ENCODE measurements around the gene IPCEF1. TPM values are rescaled to one million over a fixed set of nuclear protein-coding genes. Genes with fewer than 3 reads are reported as not detected.
"Not testable (repeated sequence)": the region's sequence is repeated elsewhere in the genome, so short reads cannot be mapped to it uniquely, and the experiment has no call there.

The IPCEF1 gene
- total and polyA plus RNA-seq, 2 donors (not counting 3 experiments of a cell fraction or from before 2014, with no cell fraction given): 0.01 to 0.51 TPM

DNA sequence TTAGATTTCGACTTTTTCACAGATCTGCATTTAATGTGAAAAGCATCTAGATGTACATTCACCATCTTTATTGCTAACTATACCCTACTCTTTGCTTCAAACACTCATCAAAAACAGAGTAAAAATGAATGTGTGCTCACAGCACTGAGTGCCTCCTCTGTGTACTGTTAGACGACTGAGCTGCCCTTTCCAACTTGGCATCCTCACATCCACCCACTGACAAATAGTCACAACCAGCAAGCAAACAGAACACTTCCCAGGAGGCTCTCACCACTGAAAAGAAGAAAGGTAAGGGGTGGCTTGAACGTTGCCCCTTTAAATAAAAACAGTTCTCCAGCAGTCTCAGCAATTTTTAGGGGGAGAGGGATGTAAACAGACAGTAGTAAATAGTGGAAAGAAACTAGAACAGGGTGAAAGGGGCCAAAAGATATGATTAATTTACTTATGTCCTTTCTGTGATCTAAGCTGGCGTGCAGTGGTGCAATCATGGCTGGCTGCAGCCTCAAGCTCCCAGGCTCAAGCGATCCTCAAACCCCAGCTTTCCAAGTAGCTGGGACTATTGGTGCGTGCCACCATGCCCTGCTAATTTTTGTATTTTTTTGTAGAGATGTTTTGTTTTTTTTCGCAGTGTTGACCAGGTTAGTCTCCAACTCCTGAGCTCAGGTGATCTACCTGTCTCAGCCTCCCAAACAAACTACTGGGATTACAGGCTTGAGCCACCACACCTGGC is 48.7 kb downstream of the IPCEF1 start:
- Histone ChIP-seq H3K9me3 (replicated peaks; ENCODE audit: control insufficient read depth, insufficient read depth, low read length) (no peaks in the 10 kb centered on the region), H3K36me3 (ENCODE audit: control insufficient read depth in 2 of 2, extremely low read depth in 1 of 2, insufficient read depth in 2 of 2, low read length in 2 of 2) (no peaks in the 10 kb centered on the region), H3K9me1 (replicated peaks; ENCODE audit: control insufficient read depth, extremely low read depth, insufficient read depth, low read length) (no peaks in the 10 kb centered on the region), H3K27ac (ENCODE audit: insufficient read depth, low read depth, low read length) (no peak overlapping the region), H4K20me1 (replicated peaks; ENCODE audit: control insufficient read depth, extremely low read depth, insufficient read depth, low read length) (no peaks in the 10 kb centered on the region), H3K27me3 (ENCODE audit: control insufficient read depth in 2 of 2, insufficient read depth in 2 of 2, low read length in 2 of 2) (no peaks in the 10 kb centered on the region), H3K4me2 (ENCODE audit: insufficient read depth, low read length) (no peak overlapping the region), H3K9ac (replicated peaks; ENCODE audit: extremely low read depth, insufficient read depth, low read length) (no peak overlapping the region), H3K4me3 (replicated peaks in 1 of 3; ENCODE audit: insufficient read depth in 1 of 3, low read depth in 1 of 3, low read length in 3 of 3) (no peak overlapping the region), H3K79me2 (ENCODE audit: control insufficient read depth, insufficient read depth, low read length) (no peaks in the 10 kb centered on the region), H2AFZ (ENCODE audit: low read depth, low read length) (no peak overlapping the region), H3K4me1 (ENCODE audit: control insufficient read depth, extremely low read depth, insufficient read depth, low read length) (peaks cover 2% of the 10 kb centered on the region)
- POLR2A ChIA-PET: interaction anchor here (0.6 kb wide), 1 partner anchor 91 kb away, joined by 3 read pairs; no protein-coding TSS in a partner anchor
- intact Hi-C loops (cut with micrococcal nuclease): no loop called here
- DNase-seq (ENCODE audit: low read depth, low spot score) (no peak), FAIRE-seq (no peak)
- no TSS peak for BruUV-seq (replicated peaks)
- TF ChIP-seq MYC (IDR thresholded peaks at IDR 0.05; ENCODE audit: low read depth, low read length) (no peak), POLR2AphosphoS5 (IDR thresholded peaks at IDR 0.05; ENCODE audit: insufficient read depth, low read depth, low read length) (no peak), JUN (IDR thresholded peaks at IDR 0.05; ENCODE audit: borderline replicate concordance, insufficient read depth, insufficient read length, low read depth) (no peak), GATA2 (IDR thresholded peaks at IDR 0.05; ENCODE audit: insufficient read depth, insufficient read length, low read depth, low read length) (no peak)
- TF ChIP-seq, protein P1, sequence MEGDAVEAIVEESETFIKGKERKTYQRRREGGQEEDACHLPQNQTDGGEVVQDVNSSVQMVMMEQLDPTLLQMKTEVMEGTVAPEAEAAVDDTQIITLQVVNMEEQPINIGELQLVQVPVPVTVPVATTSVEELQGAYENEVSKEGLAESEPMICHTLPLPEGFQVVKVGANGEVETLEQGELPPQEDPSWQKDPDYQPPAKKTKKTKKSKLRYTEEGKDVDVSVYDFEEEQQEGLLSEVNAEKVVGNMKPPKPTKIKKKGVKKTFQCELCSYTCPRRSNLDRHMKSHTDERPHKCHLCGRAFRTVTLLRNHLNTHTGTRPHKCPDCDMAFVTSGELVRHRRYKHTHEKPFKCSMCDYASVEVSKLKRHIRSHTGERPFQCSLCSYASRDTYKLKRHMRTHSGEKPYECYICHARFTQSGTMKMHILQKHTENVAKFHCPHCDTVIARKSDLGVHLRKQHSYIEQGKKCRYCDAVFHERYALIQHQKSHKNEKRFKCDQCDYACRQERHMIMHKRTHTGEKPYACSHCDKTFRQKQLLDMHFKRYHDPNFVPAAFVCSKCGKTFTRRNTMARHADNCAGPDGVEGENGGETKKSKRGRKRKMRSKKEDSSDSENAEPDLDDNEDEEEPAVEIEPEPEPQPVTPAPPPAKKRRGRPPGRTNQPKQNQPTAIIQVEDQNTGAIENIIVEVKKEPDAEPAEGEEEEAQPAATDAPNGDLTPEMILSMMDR (IDR thresholded peaks at IDR 0.05; ENCODE audit: extremely low read depth in 1 of 2, insufficient read depth in 1 of 2, low read depth in 1 of 2, low read length in 2 of 2): no peak
- dilution Hi-C loops (cut with MboI; ENCODE audit: extremely low pct_ligation_motif_present, low sequenced_read_pairs): no loop called here
- CTCF ChIA-PET: no interaction called here

GRCh38 chr6:154307147-154307546 is 49.5 kb downstream of the IPCEF1 start:
- H3K4me2 ChIP-seq (ENCODE audit: insufficient read depth, low read length); BruUV-seq (replicated peaks); H3K9ac ChIP-seq (replicated peaks; ENCODE audit: extremely low read depth, insufficient read depth, low read length); H3K4me3 ChIP-seq (replicated peaks in 1 of 3; ENCODE audit: insufficient read depth in 1 of 3, low read depth in 1 of 3, low read length in 3 of 3); H3K27me3 ChIP-seq (ENCODE audit: control insufficient read depth in 2 of 2, insufficient read depth in 2 of 2, low read length in 2 of 2); H3K9me3 ChIP-seq (replicated peaks; ENCODE audit: control insufficient read depth, insufficient read depth, low read length); CTCF ChIA-PET; H4K20me1 ChIP-seq (replicated peaks; ENCODE audit: control insufficient read depth, extremely low read depth, insufficient read depth, low read length); H3K27ac ChIP-seq (ENCODE audit: insufficient read depth, low read depth, low read length); H3K36me3 ChIP-seq (ENCODE audit: control insufficient read depth in 2 of 2, extremely low read depth in 1 of 2, insufficient read depth in 2 of 2, low read length in 2 of 2); FAIRE-seq; H2AFZ ChIP-seq (ENCODE audit: low read depth, low read length); H3K79me2 ChIP-seq (ENCODE audit: control insufficient read depth, insufficient read depth, low read length); dilution Hi-C loops (cut with MboI; ENCODE audit: extremely low pct_ligation_motif_present, low sequenced_read_pairs); H3K9me1 ChIP-seq (replicated peaks; ENCODE audit: control insufficient read depth, extremely low read depth, insufficient read depth, low read length); DNase-seq (ENCODE audit: low read depth, low spot score); H3K4me1 ChIP-seq (ENCODE audit: control insufficient read depth, extremely low read depth, insufficient read depth, low read length); intact Hi-C loops (cut with micrococcal nuclease): not testable (repeated sequence)
- POLR2A ChIA-PET: interaction anchor here (0.6 kb wide), 1 partner anchor 92 kb away, joined by 3 read pairs; no protein-coding TSS in a partner anchor
